Spleen (tissue), 7 donors: ENCODE measurements around the gene ANKS1B.

ENCODE experiments used
- POLR2A ChIP-seq, 3 donors: fragments of 450-650 bp; IDR thresholded peaks; one replicate each; pipeline ENCODE4 v1.5.1; 2017; ENCODE audit warnings: antibody characterized with exemption in 3 of 3, mild to moderate bottlenecking in 1 of 3
- TF ChIP-seq, protein P1 (sequence below), 11 experiments: fragments of 200-600 bp in 7 of 11; fragments of 450-650 bp in 4 of 11; sonication (generic) in 4 of 11; IDR thresholded peaks in 8 of 11; conservative IDR thresholded peaks in 3 of 11; 1 replicate in 7 of 11; 2 replicates in 4 of 11; pipeline versions ENCODE4 v1.4.0 to v1.8.0; 2016 to 2021; ENCODE audit warnings: antibody characterized with exemption in 11 of 11, inconsistent platforms in 4 of 11, mild to moderate bottlenecking in 1 of 11
- donor health status: DM: no; HTN: no; CAD: no; lungs with moderate emphysema.
- donor health status: DM: no; HTN: no; CAD: no.
- donor health status: DM: no; HTN: no; CAD: no.

DNA sequence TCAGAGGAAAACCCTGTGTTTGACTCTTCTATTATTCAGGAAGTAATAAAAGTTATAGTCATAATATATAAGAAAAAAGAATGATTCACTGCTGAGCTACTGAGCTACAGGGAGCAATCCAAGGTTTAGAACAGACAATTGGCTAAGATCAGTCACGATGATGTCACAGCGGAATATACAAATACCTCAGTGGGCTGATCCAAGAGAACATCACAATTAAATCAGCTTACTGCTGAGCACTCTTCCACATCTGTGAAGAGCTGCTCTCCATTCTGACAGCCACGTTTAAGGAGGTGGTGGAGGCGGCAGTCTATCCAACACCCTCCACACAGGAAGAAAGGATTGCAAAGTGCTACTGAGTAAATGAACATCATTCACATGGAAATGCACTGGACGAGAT, 1068.6 kb downstream of the ANKS1B start:
- TF ChIP-seq, protein P1, sequence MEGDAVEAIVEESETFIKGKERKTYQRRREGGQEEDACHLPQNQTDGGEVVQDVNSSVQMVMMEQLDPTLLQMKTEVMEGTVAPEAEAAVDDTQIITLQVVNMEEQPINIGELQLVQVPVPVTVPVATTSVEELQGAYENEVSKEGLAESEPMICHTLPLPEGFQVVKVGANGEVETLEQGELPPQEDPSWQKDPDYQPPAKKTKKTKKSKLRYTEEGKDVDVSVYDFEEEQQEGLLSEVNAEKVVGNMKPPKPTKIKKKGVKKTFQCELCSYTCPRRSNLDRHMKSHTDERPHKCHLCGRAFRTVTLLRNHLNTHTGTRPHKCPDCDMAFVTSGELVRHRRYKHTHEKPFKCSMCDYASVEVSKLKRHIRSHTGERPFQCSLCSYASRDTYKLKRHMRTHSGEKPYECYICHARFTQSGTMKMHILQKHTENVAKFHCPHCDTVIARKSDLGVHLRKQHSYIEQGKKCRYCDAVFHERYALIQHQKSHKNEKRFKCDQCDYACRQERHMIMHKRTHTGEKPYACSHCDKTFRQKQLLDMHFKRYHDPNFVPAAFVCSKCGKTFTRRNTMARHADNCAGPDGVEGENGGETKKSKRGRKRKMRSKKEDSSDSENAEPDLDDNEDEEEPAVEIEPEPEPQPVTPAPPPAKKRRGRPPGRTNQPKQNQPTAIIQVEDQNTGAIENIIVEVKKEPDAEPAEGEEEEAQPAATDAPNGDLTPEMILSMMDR (IDR thresholded peaks at IDR 0.05 in 8 of 11, conservative IDR thresholded peaks at IDR 0.05 in 3 of 11): no peak
- TF ChIP-seq POLR2A (IDR thresholded peaks at IDR 0.05): no peak
